Stimulated activated CD8-positive, alpha-beta memory T cell treated with anti-CD3 and anti-CD28 coated beads, Interleukin-15, amount 100 ng/mL, for 4 hours (primary cell): ENCODE results near the gene CSTPP1.
"Not testable (repeated sequence)": the region's sequence is repeated elsewhere in the genome, so short reads cannot be mapped to it uniquely, and the experiment has no call there.

Experiments
- DNase-seq, 2 donors: peaks; one replicate each; pipeline ENCODE4 v3.0.0-alpha.2; 2020; ENCODE audit warnings: low read depth in 2 of 2

The CSTPP1 gene

GRCh38 chr11:46989810-46990487 lies 53.4 kb downstream of the CSTPP1 start:
- DNase-seq, result not testable (repeated sequence)

- no peak for DNase-seq
Measured at GRCh38 chr11:46991391-46991790, 54.8 kb downstream of the CSTPP1 start.

- not testable (repeated sequence) for DNase-seq
Measured at GRCh38 chr11:46992386-46992785, 55.8 kb downstream of the CSTPP1 start.

GRCh38 chr11:46997796-46998195 lies 61.2 kb downstream of the CSTPP1 start:
- DNase-seq, result not testable (repeated sequence)

- DNase-seq, result no peak
Measured at GRCh38 chr11:46999217-46999616, 62.7 kb downstream of the CSTPP1 start.

DNA sequence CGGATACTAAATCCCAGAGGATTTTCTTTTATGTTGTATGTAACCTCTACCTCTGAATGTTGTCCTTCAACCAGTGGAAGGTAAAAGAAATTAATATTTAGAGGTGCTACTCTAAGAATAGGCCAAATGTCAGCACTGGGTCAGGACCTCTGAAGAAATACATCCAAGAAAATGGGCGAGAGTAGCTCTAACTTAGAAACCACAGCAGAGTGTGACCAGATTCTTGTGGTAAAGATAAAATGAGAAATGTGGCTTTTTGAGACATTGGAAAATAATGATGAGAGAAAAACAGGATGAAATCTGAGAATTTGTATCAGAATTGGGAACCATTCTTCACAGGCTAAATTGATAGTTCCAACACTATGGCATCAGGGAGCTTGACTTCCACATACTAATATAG lies 63.5 kb downstream of the CSTPP1 start:
- DNase-seq, result no peak

DNA sequence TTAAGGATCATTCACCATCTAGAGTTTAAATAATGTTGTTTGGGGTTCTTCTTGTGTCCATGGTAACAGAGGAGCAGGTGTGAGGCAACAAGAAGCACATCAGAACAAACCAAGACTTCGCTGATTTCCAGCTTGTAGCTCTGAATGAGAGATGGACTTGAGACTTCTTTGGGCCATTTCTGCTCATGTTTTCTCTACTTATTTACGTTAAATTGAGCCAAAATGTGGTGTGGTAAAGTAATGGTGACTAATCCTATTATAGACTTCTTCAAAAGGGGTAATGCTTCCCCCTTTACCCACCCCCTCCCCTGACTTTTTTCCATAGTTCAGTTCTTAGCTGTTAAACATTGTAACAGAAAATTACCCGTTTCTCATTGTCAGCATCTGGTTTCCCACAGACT lies 65.2 kb downstream of the CSTPP1 start:
- DNase-seq, result no peak

DNA sequence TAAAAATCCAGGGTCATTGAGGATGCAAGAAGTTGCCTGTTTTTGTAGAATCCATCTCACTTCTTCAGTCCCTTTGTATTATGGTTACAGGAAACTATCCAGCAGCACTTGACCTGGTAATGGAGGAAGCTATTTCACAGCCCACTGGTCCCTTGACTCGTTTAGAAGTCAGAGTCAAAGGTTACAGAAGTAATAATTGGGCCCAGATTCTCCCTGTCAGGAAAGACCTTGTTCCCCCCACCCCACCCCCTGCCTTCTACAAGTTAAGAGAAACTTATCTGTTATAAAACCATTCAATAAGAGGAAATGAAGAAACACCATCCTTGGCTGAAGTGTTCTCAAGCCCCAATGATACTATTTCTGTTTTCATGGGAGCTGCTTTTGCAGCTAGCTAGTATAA lies 65.8 kb downstream of the CSTPP1 start:
- no peak for DNase-seq

DNA sequence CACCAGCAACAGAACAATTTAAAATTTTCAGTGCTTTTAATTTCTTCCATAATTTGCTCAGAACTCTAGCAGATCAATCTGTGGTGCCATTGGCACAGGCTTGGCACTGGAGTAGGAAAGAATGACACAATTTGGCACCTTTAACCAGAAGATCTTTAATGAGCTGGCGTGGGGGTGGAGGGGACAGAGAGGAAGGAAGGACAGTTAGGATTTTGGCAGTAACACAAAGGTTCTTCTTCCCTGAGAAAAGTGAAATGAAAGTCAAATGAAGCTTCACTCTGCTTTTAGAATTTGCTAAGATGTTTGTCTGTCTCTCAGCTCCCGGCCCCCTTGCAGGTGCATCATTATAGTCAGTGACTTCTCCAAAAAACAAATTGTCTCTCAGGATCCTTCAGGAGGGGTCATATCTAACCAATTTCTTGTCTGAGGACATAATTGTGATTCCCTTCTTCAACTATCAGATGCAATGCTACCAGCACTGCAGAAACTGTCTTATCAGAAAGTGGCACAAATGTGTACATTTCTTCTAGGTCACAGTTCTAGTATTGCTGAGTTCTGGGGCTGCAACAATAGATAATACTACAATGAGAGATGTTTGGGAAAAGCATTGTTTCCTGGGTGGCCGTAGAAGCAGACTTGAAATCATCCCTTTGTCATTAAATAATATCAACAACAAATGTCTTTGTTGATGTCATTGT lies 66.8 kb downstream of the CSTPP1 start:
- no peak for DNase-seq

- DNase-seq, result no peak
Measured at GRCh38 chr11:47004595-47005033, 68.1 kb downstream of the CSTPP1 start.

DNA sequence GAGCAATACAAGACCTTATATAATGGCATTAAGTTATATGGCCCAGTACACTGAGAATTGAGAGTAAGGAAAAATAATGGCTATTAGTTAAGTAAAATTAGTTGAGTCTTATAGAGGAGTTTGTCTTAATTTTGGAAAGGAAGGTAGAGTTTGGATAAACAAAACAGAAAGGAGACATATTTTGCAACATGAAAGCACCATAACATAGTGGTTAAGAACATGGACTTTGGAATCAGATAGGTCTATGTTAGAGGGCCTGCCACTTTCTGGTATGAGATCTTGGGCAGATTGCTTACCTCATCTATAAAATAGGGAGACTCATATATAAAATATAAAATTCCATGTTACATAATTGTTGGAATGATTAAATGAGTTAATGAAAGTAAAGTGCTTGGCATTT lies 68.9 kb downstream of the CSTPP1 start:
- no peak for DNase-seq

DNA sequence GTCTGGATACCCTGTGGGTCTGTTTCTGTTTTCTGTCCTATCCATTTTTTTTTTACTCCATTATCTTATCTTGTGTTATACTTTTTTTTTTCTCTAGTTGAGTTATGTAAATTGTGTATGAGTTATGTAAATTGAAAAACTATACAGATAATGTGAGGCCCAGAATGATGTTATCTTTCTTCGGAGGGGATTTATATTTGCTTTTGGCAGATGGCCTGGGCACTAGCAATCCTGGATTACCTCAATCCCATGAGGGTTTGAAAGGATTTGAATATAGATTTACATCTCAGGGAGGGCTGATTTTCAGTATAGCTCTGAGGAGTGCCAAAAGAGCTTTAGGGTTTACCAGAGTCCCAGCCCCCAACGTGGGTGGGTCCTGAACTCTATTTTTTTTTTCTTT lies 71.0 kb downstream of the CSTPP1 start:
- no peak for DNase-seq

GRCh38 chr11:47010179-47010578 lies 73.6 kb downstream of the CSTPP1 start:
- no peak for DNase-seq

DNA sequence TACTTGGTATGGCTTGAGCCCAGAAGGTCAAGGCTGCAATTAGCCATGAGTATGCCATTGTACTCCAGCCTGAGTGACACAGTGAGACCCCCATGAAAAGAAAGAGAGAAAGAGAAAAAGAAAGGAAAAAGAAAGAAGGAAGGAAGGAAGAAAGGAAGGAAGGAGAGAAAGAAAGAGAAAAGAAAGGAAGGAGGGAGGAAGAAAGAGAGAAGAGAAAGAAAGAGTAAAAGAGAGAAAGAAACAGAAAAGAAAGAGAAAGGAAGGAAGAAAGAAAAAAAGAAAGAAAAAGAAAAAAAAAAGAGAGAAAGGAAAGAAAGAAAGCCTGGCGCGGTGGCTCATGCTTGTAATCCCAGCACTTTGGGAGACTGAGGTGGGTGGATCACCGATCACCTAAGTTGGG lies 77.5 kb downstream of the CSTPP1 start:
- DNase-seq, result no peak

DNA sequence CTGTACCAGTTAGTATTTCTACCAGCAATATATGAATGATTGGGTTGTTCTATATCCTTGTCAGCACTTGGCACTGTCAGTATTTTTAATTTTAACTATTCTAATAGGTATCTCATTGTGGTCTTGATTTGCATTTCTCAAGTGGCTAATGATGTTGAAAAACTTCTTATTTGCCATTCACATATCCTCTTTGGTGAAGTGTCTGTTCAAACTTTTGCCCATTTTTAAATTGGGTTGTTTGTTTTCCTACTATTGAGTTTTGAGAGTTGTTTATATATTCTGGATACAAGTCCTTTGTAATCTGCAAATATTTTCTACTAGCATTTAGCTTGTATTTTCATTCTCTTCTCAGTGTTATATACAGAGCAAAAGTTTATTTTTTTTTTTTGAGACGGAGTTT lies 82.1 kb downstream of the CSTPP1 start:
- DNase-seq, result no peak

DNA sequence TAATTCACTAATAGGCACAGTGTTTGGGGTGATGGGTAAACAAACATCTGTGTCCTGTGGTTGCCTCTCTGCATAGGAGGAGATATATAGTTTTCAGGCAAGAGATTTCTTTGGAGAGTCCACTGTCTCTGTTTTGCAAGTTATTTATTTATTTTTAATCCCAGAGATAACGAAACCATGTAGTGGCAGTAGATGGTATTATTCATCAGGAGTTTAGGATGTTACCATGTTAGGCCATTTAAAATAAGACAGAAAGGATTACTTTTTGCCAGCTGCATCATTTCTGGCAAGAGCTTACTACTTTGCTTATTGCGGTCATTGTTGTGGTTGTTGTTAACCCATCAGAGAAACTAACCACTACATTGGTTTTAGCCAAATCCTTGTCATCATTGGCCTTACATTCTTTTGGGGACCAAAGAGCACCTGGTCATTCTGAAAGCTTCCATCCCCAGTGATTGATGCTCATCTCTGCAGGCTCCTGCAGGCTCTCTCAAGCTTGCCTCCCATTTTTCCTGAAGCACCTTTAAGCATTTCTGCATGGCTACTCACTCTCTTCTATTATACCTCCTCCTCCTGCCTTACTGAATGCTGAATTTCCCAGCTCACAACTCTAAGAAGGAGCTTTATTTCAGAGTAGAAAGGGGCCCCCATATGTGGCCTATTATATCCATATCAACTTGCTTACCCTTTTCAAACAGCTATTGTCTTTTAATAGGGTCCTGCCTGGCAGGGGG lies 84.4 kb downstream of the CSTPP1 start:
- no peak for DNase-seq

GRCh38 chr11:47021527-47021818 lies 84.9 kb downstream of the CSTPP1 start:
- DNase-seq, result no peak

- DNase-seq, result no peak
Measured at GRCh38 chr11:47021965-47022364, 85.4 kb downstream of the CSTPP1 start.

GRCh38 chr11:47028195-47029093 lies 91.9 kb downstream of the CSTPP1 start:
- no peak for DNase-seq

DNA sequence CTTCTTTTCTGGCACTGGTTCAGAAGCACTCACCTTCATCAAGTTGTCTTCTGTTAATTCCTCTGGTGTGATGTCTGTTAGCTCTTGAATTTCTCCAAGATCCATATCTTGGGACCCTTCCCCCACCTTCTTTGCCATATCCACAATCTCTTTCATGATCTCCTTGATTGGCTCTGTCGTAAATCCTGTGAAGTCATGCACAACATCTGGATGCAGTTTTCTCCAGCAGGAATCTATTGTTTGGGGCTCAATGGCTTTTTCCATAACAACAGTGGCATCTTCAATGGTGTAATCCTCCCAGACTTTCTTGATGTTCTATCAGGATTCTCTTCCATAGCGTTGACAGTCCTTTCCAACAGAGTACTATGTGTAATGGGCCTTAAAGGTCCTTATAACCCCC lies 96.9 kb downstream of the CSTPP1 start:
- DNase-seq, result no peak

GRCh38 chr11:47034091-47034490 lies 97.5 kb downstream of the CSTPP1 start:
- DNase-seq, result no peak

- no peak for DNase-seq
Measured at GRCh38 chr11:47035108-47035507, 98.5 kb downstream of the CSTPP1 start.
